Measurements from ENCODE around the gene TCF19.

The TCF19 gene

GRCh38 chr6:31208506-31208905 lies 50.1 kb downstream of the TCF19 start:
- in situ Hi-C loops (cut with MboI; ENCODE audit: low sequenced_read_pairs, unreplicated experiment) = no loop called here
- DNase-seq (ENCODE audit: low spot score) = no peak
- TF ChIP-seq, protein P1, sequence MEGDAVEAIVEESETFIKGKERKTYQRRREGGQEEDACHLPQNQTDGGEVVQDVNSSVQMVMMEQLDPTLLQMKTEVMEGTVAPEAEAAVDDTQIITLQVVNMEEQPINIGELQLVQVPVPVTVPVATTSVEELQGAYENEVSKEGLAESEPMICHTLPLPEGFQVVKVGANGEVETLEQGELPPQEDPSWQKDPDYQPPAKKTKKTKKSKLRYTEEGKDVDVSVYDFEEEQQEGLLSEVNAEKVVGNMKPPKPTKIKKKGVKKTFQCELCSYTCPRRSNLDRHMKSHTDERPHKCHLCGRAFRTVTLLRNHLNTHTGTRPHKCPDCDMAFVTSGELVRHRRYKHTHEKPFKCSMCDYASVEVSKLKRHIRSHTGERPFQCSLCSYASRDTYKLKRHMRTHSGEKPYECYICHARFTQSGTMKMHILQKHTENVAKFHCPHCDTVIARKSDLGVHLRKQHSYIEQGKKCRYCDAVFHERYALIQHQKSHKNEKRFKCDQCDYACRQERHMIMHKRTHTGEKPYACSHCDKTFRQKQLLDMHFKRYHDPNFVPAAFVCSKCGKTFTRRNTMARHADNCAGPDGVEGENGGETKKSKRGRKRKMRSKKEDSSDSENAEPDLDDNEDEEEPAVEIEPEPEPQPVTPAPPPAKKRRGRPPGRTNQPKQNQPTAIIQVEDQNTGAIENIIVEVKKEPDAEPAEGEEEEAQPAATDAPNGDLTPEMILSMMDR (IDR thresholded peaks at IDR 0.05; ENCODE audit: borderline replicate concordance, control extremely low read depth, extremely low read depth, insufficient read depth, missing control alignments) = no peak

DNA sequence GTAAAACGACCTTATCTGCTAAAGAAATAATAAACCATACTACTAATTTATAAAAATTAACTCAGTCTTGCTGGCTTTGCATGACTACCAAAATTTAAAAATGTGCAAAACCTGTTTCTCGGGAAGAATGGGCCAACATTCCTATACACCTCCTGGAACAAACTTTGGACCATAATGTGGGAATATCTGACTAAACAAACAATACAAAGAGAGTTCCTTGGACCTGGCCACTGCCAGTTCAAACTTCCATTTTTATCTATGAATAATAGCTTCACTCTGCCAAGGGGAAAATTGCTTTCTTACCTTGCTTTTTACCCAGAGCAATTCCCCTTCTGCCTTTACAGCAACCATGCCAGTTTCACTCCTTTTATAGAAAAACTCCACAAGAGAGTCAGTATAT lies 50.7 kb downstream of the TCF19 start:
- no peak for DNase-seq (ENCODE audit: low spot score)
- TF ChIP-seq, protein P1 (IDR thresholded peaks at IDR 0.05; ENCODE audit: borderline replicate concordance, control extremely low read depth, extremely low read depth, insufficient read depth, missing control alignments) = no peak
- in situ Hi-C loops (cut with MboI; ENCODE audit: low sequenced_read_pairs, unreplicated experiment) = no loop called here

- in situ Hi-C loops (cut with MboI; ENCODE audit: low sequenced_read_pairs, unreplicated experiment) = no loop called here
- DNase-seq (ENCODE audit: low spot score) = no peak
- TF ChIP-seq, protein P1 (IDR thresholded peaks at IDR 0.05; ENCODE audit: borderline replicate concordance, control extremely low read depth, extremely low read depth, insufficient read depth, missing control alignments) = no peak
These were observed 51.7 kb downstream of the TCF19 start for GRCh38 chr6:31210123-31210522.

- in situ Hi-C loops (cut with MboI; ENCODE audit: low sequenced_read_pairs, unreplicated experiment) = no loop called here
- DNase-seq (ENCODE audit: low spot score) = no peak
- TF ChIP-seq, protein P1 (IDR thresholded peaks at IDR 0.05; ENCODE audit: borderline replicate concordance, control extremely low read depth, extremely low read depth, insufficient read depth, missing control alignments) = no peak
These were observed 52.5 kb downstream of the TCF19 start for GRCh38 chr6:31210741-31211532.

All from GM13976 (cell line).